Central memory CD8-positive, alpha-beta T cell (primary cell): ENCODE results near the gene ALG10B.
"Not testable (repeated sequence)": the region's sequence is repeated elsewhere in the genome, so short reads cannot be mapped to it uniquely, and the experiment has no call there.

ENCODE experiments used
- ATAC-seq: fragments of 150-1000 bp; cut with Tn5 transposase; replicated peaks from 2 replicates; pipeline ENCODE4 v1.10.0; 2022; ENCODE audit warnings: mild to moderate bottlenecking, moderate FRiP score, moderate number of reproducible peaks; ENCODE audit not compliant: poor library complexity, severe bottlenecking; ENCODE audit errors: extremely low read depth
- DNase-seq, 2 donors: peaks; one replicate each; pipeline ENCODE4 v3.0.0; 2021; ENCODE audit warnings: low spot score in 2 of 2
- H3K27ac Mint-ChIP-seq: one replicate; pipeline ENCODE4 v1.8.0; 2022; ENCODE audit warnings: low read depth, mild to moderate bottlenecking, moderate library complexity, mixed read lengths
- H3K27me3 Mint-ChIP-seq: one replicate; pipeline ENCODE4 v1.8.0; 2022; ENCODE audit warnings: mixed read lengths
- H3K36me3 Mint-ChIP-seq: one replicate; pipeline ENCODE4 v1.8.0; 2022; ENCODE audit warnings: mild to moderate bottlenecking, moderate library complexity, mixed read lengths; ENCODE audit not compliant: insufficient read depth
- H3K4me1 Mint-ChIP-seq: one replicate; pipeline ENCODE4 v1.8.0; 2022; ENCODE audit warnings: mixed read lengths
- H3K4me3 Mint-ChIP-seq: one replicate; pipeline ENCODE4 v1.8.0; 2022; ENCODE audit warnings: mild to moderate bottlenecking, moderate library complexity, mixed read lengths
- H3K9me3 Mint-ChIP-seq: one replicate; pipeline ENCODE4 v1.8.0; 2022; ENCODE audit warnings: mixed read lengths

The ALG10B gene

GRCh38 chr12:38316391-38317129, at the start of gene ALG10B:
Gene ALG10B, plus strand, starts transcription at chr12:38316774. Its CDS starts 120 bp downstream, at chr12:38316894.
- Mint-ChIP-seq H3K4me1 (peaks cover 7% of the 10 kb centered on the region), H3K36me3 (peaks cover 8% of the 10 kb centered on the region), H3K27ac (peak within 1 kb of the TSS; percentile 98), H3K9me3 (no peaks in the 10 kb centered on the region), H3K27me3 (no peaks in the 10 kb centered on the region), H3K4me3 (peak within 1 kb of the TSS; percentile 92)
- peak; percentile 92 to 94 for DNase-seq
- peak; percentile 99 for ATAC-seq

- DNase-seq (no peak), ATAC-seq (no peak)
- Mint-ChIP-seq H3K27me3 (no peaks in the 10 kb centered on the region), H3K27ac (no peak overlapping the region), H3K4me1 (no peaks in the 10 kb centered on the region), H3K36me3 (no peaks in the 10 kb centered on the region), H3K9me3 (peaks cover 5% of the 10 kb centered on the region), H3K4me3 (no peak overlapping the region)
Observed at GRCh38 chr12:38268612-38269011, 48.0 kb upstream of the ALG10B start.

GRCh38 chr12:38269897-38270296, 46.7 kb upstream of the ALG10B start:
- H3K4me3 Mint-ChIP-seq, result no peak overlapping the region
- no peaks in the 10 kb centered on the region for H3K27me3 Mint-ChIP-seq
- DNase-seq, result no peak
- no peaks in the 10 kb centered on the region for H3K36me3 Mint-ChIP-seq
- H3K9me3 Mint-ChIP-seq, result peaks cover 5% of the 10 kb centered on the region
- no peak overlapping the region for H3K27ac Mint-ChIP-seq
- no peaks in the 10 kb centered on the region for H3K4me1 Mint-ChIP-seq
- ATAC-seq, result no peak

- Mint-ChIP-seq H3K36me3 (peaks cover 1% of the 10 kb centered on the region), H3K27me3 (peaks cover 14% of the 10 kb centered on the region), H3K9me3 (no peaks in the 10 kb centered on the region), H3K27ac (no peak overlapping the region), H3K4me1 (no peaks in the 10 kb centered on the region), H3K4me3 (no peak overlapping the region)
- DNase-seq (no peak), ATAC-seq (no peak)
Observed at GRCh38 chr12:38279756-38280155, 36.8 kb upstream of the ALG10B start.

- H3K4me1 Mint-ChIP-seq, result no peaks in the 10 kb centered on the region
- no peaks in the 10 kb centered on the region for H3K9me3 Mint-ChIP-seq
- peaks cover 15% of the 10 kb centered on the region for H3K27me3 Mint-ChIP-seq
- peaks cover 1% of the 10 kb centered on the region for H3K36me3 Mint-ChIP-seq
- no peak overlapping the region for H3K27ac Mint-ChIP-seq
- no peak overlapping the region for H3K4me3 Mint-ChIP-seq
- no peak for ATAC-seq
- no peak for DNase-seq
Observed at GRCh38 chr12:38282886-38283285, 33.7 kb upstream of the ALG10B start.

- H3K4me1 Mint-ChIP-seq, result no peaks in the 10 kb centered on the region
- ATAC-seq (no peak), DNase-seq (no peak)
- no peak overlapping the region for H3K27ac Mint-ChIP-seq
- no peaks in the 10 kb centered on the region for H3K9me3 Mint-ChIP-seq
- peaks cover 49% of the 10 kb centered on the region for H3K27me3 Mint-ChIP-seq
- no peak overlapping the region for H3K4me3 Mint-ChIP-seq
- H3K36me3 Mint-ChIP-seq, result no peaks in the 10 kb centered on the region
Observed at GRCh38 chr12:38289396-38289795, 27.2 kb upstream of the ALG10B start.

- Mint-ChIP-seq H3K27ac (no peak overlapping the region), H3K36me3 (no peaks in the 10 kb centered on the region), H3K4me3 (no peak overlapping the region), H3K4me1 (no peaks in the 10 kb centered on the region), H3K9me3 (no peaks in the 10 kb centered on the region), H3K27me3 (peaks cover 62% of the 10 kb centered on the region)
- DNase-seq (no peak), ATAC-seq (no peak)
Observed at GRCh38 chr12:38291160-38291559, 25.4 kb upstream of the ALG10B start.

GRCh38 chr12:38302972-38303371, 13.6 kb upstream of the ALG10B start:
- not testable (repeated sequence) for DNase-seq, H3K4me1 Mint-ChIP-seq, H3K27ac Mint-ChIP-seq, H3K9me3 Mint-ChIP-seq, ATAC-seq, H3K4me3 Mint-ChIP-seq, H3K36me3 Mint-ChIP-seq
- peaks cover 16% of the 10 kb centered on the region for H3K27me3 Mint-ChIP-seq

GRCh38 chr12:38321966-38322365, 5.4 kb downstream of the ALG10B start:
- not testable (repeated sequence) for DNase-seq, H3K9me3 Mint-ChIP-seq, H3K27ac Mint-ChIP-seq, H3K36me3 Mint-ChIP-seq, H3K4me3 Mint-ChIP-seq, H3K27me3 Mint-ChIP-seq, ATAC-seq, H3K4me1 Mint-ChIP-seq

- H3K4me1 Mint-ChIP-seq, result no peaks in the 10 kb centered on the region
- no peak for DNase-seq
- no peak overlapping the region for H3K4me3 Mint-ChIP-seq
- no peak for ATAC-seq
- peaks cover 1% of the 10 kb centered on the region for H3K36me3 Mint-ChIP-seq
- no peaks in the 10 kb centered on the region for H3K9me3 Mint-ChIP-seq
- no peaks in the 10 kb centered on the region for H3K27me3 Mint-ChIP-seq
- H3K27ac Mint-ChIP-seq, result no peak overlapping the region
Observed at GRCh38 chr12:38324912-38325311, 8.3 kb downstream of the ALG10B start.

GRCh38 chr12:38327356-38327755, 10.8 kb downstream of the ALG10B start:
- Mint-ChIP-seq H3K27ac (no peak overlapping the region), H3K9me3 (no peaks in the 10 kb centered on the region), H3K4me3 (no peak overlapping the region), H3K4me1 (no peaks in the 10 kb centered on the region), H3K36me3 (no peaks in the 10 kb centered on the region), H3K27me3 (no peaks in the 10 kb centered on the region)
- ATAC-seq, result no peak
- DNase-seq, result no peak

- Mint-ChIP-seq H3K36me3 (no peaks in the 10 kb centered on the region), H3K4me1 (no peaks in the 10 kb centered on the region), H3K27me3 (no peaks in the 10 kb centered on the region), H3K9me3 (no peaks in the 10 kb centered on the region), H3K4me3 (no peak overlapping the region), H3K27ac (no peak overlapping the region)
- DNase-seq (no peak), ATAC-seq (no peak)
Observed at GRCh38 chr12:38328306-38328895, 11.8 kb downstream of the ALG10B start.

GRCh38 chr12:38330414-38330813, 13.8 kb downstream of the ALG10B start:
- not testable (repeated sequence) for H3K36me3 Mint-ChIP-seq, H3K4me3 Mint-ChIP-seq, DNase-seq, H3K27me3 Mint-ChIP-seq, ATAC-seq, H3K27ac Mint-ChIP-seq, H3K4me1 Mint-ChIP-seq, H3K9me3 Mint-ChIP-seq
